Activated CD4-positive, alpha-beta T cell treated with anti-CD3 and anti-CD28 coated beads, Interleukin-2, amount 10 ng/mL, durations not matched to agents 7 days and 5 days (primary cell): ENCODE results near the gene AK9. TPM values are rescaled to one million over a fixed set of nuclear protein-coding genes. Genes with fewer than 3 reads are reported as not detected.
A peak's percentile ranks its signal among the peaks of the same experiment; 100 is the strongest.

Experiments
- CTCF ChIA-PET: fragments of 350-600 bp; sonication (Branson Sonifier 250); formaldehyde crosslinking; loops from one replicate; lab custom pipeline; 2021; ENCODE audit warnings: antibody characterized with exemption; lab: Charles Lee
- POLR2A ChIA-PET: fragments of 350-600 bp; sonication (Branson Sonifier 250); formaldehyde crosslinking; loops from one replicate; lab custom pipeline; 2021; ENCODE audit warnings: antibody characterized with exemption; lab: Charles Lee
- DNase-seq: peaks from one replicate; pipeline ENCODE4 v3.0.0-alpha.2; 2020
- H3K27ac Mint-ChIP-seq: one replicate; pipeline ENCODE4 v1.8.0; 2021; ENCODE audit warnings: mild to moderate bottlenecking, moderate library complexity, mixed read lengths
- H3K27me3 Mint-ChIP-seq: one replicate; pipeline ENCODE4 v1.8.0; 2021; ENCODE audit warnings: mixed read lengths
- H3K36me3 Mint-ChIP-seq: one replicate; pipeline ENCODE4 v1.8.0; 2021; ENCODE audit warnings: low read depth, mixed read lengths
- H3K4me1 Mint-ChIP-seq: one replicate; pipeline ENCODE4 v1.8.0; 2021; ENCODE audit warnings: mixed read lengths
- H3K4me3 Mint-ChIP-seq: one replicate; pipeline ENCODE4 v1.8.0; 2021; ENCODE audit warnings: mild to moderate bottlenecking, moderate library complexity, mixed read lengths
- H3K9me3 Mint-ChIP-seq: one replicate; pipeline ENCODE4 v1.8.0; 2021; ENCODE audit warnings: mixed read lengths
- total RNA-seq, 2 experiments: library from RNA; stranded (reverse); gene quantifications; one replicate each; pipeline ENCODE4 v1.2.3, GENCODE V29; 2021

Gene AK9
- total RNA-seq, 2 experiments from 2014 or later, result 3.4 to 5.0 TPM

DNA sequence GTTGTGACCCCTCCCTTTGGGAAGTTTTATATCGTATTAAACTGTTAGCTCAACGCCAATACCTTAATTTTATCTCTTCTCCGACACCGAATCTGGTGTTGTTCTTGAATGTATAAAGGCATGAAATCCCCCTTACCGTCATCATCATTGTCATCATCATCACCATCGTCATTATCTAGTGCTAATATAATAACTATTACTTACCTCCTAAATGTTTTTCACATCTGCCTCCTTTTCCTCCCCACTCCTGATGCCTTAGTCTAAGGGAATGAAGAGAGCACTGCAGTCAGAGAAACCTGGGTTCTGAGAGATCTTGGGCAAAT is 207.3 kb downstream of the AK9 start:
- peak overlapping the region; percentile 68 for H3K4me3 Mint-ChIP-seq
- H3K27ac Mint-ChIP-seq, result peak overlapping the region; percentile 76
- H3K36me3 Mint-ChIP-seq, result peaks cover 35% of the 10 kb centered on the region
- H3K27me3 Mint-ChIP-seq, result peaks cover 3% of the 10 kb centered on the region
- DNase-seq, result no peak
- CTCF ChIA-PET, result interaction anchor here (2.4 kb wide), 1 partner anchor 12 kb away, joined by 15 read pairs; no protein-coding TSS in a partner anchor
- POLR2A ChIA-PET, result no interaction called here
- H3K4me1 Mint-ChIP-seq, result peaks cover 42% of the 10 kb centered on the region
- H3K9me3 Mint-ChIP-seq, result no peaks in the 10 kb centered on the region

DNA sequence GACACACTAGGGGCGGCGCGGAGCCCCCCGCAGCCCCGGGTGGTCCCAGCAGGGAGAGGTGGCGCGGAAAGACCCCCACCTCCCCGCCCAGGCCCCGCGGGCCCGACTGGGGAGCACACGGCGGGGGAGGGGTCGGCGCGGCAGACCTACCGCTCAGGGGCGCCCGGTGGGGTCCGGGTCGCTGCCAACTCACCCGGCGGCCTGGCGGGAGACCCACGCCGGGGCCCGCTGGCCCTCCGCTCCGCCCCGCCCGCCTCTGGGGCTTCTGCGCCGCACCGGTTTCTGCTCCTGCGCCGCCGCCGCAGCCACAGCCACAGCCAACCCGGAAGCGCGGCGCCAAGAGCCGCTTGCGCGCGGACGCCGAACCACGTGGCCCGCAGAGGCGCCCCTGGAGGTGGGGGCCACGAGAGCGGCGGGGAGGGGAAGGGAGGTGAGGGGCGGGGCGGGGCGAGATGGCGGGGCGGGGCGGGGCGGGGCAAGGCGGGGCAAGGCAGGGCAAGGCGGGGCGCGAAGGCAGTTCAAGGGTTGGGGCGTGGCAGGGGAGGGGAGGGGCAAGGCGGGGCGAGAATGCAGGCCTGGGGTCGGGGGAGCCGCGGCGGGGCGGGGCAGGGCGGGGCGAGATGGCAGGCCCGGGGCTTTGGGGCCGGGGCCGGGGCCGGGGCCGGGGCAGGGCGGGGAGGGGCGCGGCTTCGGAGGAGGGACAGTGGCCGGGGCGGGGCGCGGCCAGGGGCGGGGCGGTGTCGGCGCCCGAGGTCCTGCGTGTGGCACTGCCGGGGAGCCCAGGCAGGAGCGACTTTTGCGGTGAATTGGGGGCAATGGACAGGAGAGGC is 207.9 kb downstream of the AK9 start, which contains the start of gene ZBTB24:
Gene ZBTB24 (minus strand): TSS at position 315 of the 830 bp plus-strand sequence. CDS start 1,193 bp downstream, outside the sequence.
- H3K27me3 Mint-ChIP-seq, result peaks cover 3% of the 10 kb centered on the region
- H3K9me3 Mint-ChIP-seq, result no peaks in the 10 kb centered on the region
- peak within 1 kb of the TSS; percentile 95 for H3K27ac Mint-ChIP-seq
- peak within 1 kb of the TSS; percentile 97 for H3K4me3 Mint-ChIP-seq
- H3K36me3 Mint-ChIP-seq, result peaks cover 41% of the 10 kb centered on the region
- ChIA-PET CTCF (interaction anchor here (0.9 to 1.7 kb wide), 3 partner anchors 13 to 24 kb away, joined by 4 to 5 read pairs (median 5); no protein-coding TSS in a partner anchor), POLR2A (interaction anchor here (0.9 to 1.5 kb wide), 3 partner anchors 29 to 40 kb away, joined by 3 to 7 read pairs (median 3); no protein-coding TSS in a partner anchor)
- H3K4me1 Mint-ChIP-seq, result peaks cover 47% of the 10 kb centered on the region
- peak; percentile 88 for DNase-seq

DNA sequence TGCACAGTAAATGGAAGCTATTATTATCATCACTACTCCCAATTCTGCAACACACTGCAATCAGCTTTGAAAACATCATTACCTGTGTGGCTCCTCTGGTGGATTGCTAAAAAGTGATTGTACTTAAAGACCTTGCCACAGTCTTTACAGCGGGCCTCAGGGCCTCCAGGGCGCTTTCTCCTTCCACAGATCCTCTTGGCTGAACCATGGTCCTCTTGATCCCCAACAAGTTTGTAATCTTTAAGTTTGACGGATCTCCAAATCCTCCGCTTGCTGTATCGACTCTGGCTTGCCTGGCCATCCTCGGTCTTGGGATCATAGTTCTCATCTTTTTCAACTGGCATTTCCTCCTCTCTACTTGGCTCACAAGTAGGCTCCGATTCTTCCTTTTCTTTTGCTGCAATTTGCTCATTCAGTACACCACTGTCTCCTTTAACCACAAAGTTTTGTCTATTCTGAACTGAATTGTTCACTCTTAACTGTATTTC is 210.0 kb downstream of the AK9 start:
- H3K4me1 Mint-ChIP-seq, result peaks cover 66% of the 10 kb centered on the region
- peaks cover 57% of the 10 kb centered on the region for H3K36me3 Mint-ChIP-seq
- ChIA-PET POLR2A (interaction anchor here (0.6 kb wide), 1 partner anchor 110 kb away, joined by 4 read pairs; no protein-coding TSS in a partner anchor), CTCF (interaction anchor here (0.9 to 1.5 kb wide), 5 partner anchors 8 to 35 kb away, joined by 3 to 5 read pairs (median 3); no protein-coding TSS in a partner anchor)
- no peaks in the 10 kb centered on the region for H3K9me3 Mint-ChIP-seq
- DNase-seq, result no peak
- peak overlapping the region; percentile 97 for H3K4me3 Mint-ChIP-seq
- H3K27ac Mint-ChIP-seq, result peak overlapping the region; percentile 95
- H3K27me3 Mint-ChIP-seq, result no peaks in the 10 kb centered on the region

DNA sequence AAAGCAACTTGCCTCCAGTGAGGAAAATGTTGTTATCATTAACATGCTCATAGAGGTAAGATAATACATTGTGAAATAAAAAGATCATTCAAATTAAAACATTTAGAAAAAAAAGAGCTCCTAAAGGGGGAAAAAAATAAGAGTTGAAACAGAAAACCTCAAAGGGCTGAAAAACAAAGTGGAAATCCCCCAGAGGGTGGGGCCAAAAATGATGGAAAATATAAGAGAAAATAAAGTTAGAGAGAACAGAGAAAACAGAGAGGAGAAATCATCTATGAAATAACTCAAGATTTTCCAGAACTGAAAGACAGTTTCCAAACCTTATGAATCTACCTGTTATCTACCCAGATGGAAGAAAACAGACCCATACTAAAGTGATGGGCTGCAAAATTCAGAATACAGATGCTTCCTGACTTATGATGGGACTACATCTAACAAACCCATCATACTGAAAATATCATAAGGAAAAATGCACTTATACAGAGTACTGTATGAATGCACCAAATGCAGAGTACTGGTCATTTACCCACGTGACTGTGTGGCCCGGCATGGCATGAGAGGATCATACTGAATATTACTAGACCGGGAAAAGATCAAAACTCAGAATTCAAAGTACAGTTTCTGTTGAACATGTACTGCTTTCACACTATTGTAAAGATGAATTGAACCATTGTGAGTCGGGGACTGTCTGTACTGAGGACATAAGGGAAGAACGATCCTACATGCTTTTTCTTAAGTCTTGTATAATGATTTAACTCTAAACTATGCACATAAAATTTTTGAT is 212.0 kb downstream of the AK9 start:
- no peaks in the 10 kb centered on the region for H3K9me3 Mint-ChIP-seq
- no peak for DNase-seq

DNA sequence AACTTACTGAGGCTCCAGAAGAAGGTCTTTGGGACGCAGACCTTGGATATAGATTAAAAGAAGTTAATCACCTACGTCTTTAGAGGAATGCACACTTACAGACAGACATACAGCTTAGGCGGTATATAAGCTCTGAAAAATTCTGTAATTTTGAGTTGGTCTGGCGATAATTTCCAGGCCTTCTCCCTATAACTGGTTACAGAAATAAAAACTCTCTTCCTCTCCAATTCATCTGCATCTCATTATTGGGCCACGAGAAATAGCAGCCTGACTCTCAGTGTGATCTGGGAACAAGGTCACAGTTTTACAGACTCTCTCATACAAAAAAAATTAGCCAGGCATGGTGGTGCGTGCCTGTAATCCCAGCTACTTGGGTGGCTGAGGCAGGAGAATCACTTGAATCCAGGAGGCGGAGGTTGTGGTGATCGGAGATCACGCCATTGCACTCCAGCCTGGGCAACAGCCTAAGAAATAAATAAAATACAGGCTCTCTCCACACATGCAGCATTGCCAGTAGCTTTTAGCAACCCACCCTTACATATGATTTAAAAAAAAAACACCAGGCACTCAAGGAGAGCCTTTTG is 212.7 kb downstream of the AK9 start:
- H3K9me3 Mint-ChIP-seq, result no peaks in the 10 kb centered on the region
- H3K4me3 Mint-ChIP-seq, result peak overlapping the region; percentile 77
- no peak for DNase-seq
- peaks cover 73% of the 10 kb centered on the region for H3K4me1 Mint-ChIP-seq
- CTCF ChIA-PET, result interaction anchor here (0.6 to 0.7 kb wide), 3 partner anchors 34 to 1167 kb away, joined by 3 to 4 read pairs (median 3); no protein-coding TSS in a partner anchor
- H3K27ac Mint-ChIP-seq, result peak overlapping the region; percentile 82
- POLR2A ChIA-PET, result interaction anchor here (0.7 kb wide), 1 partner anchor 22 kb away, joined by 3 read pairs; no protein-coding TSS in a partner anchor
- H3K27me3 Mint-ChIP-seq, result no peaks in the 10 kb centered on the region
- peaks cover 83% of the 10 kb centered on the region for H3K36me3 Mint-ChIP-seq

More for the DNA sequence above, 212.0 kb downstream of the AK9 start:
- H3K4me3 Mint-ChIP-seq, result peak overlapping the region; percentile 77
- ChIA-PET POLR2A (interaction anchor here (0.7 kb wide), 1 partner anchor 22 kb away, joined by 3 read pairs; no protein-coding TSS in a partner anchor), CTCF (interaction anchor here (0.6 to 1.5 kb wide), 7 partner anchors 10 to 1167 kb away, joined by 3 to 5 read pairs (median 3); no protein-coding TSS in a partner anchor)
- H3K27ac Mint-ChIP-seq, result peak overlapping the region; percentile 82
- H3K27me3 Mint-ChIP-seq, result no peaks in the 10 kb centered on the region
- H3K36me3 Mint-ChIP-seq, result peaks cover 76% of the 10 kb centered on the region
- peaks cover 71% of the 10 kb centered on the region for H3K4me1 Mint-ChIP-seq

DNA sequence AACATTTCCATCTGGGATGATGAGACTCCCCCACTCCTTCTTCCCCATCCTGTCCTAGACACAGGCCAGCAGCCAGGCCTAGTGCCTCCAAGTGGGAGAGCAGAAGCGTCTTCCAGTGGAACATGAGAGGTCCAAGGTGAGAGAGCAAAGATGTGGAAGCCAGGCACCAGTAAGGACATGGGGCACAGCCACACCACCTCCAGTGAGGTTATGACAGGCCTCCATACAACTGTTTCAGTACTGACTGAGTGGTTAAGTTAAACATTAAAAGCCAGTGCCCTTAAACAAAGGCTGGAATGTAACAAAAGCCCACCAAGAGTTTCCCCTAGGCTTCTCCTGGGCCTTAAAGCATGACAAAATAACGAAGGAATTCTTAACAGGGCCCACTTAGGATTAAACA is 213.3 kb downstream of the AK9 start:
- H3K4me1 Mint-ChIP-seq, result peaks cover 78% of the 10 kb centered on the region
- no peak for DNase-seq
- H3K36me3 Mint-ChIP-seq, result peaks cover 88% of the 10 kb centered on the region
- no peaks in the 10 kb centered on the region for H3K9me3 Mint-ChIP-seq
- peak overlapping the region; percentile 80 for H3K27ac Mint-ChIP-seq
- H3K27me3 Mint-ChIP-seq, result no peaks in the 10 kb centered on the region
- ChIA-PET CTCF (interaction anchor here (0.7 kb wide), 1 partner anchor 33 kb away, joined by 3 read pairs; no protein-coding TSS in a partner anchor), POLR2A (no interaction called here)
- peak overlapping the region; percentile 77 for H3K4me3 Mint-ChIP-seq

DNA sequence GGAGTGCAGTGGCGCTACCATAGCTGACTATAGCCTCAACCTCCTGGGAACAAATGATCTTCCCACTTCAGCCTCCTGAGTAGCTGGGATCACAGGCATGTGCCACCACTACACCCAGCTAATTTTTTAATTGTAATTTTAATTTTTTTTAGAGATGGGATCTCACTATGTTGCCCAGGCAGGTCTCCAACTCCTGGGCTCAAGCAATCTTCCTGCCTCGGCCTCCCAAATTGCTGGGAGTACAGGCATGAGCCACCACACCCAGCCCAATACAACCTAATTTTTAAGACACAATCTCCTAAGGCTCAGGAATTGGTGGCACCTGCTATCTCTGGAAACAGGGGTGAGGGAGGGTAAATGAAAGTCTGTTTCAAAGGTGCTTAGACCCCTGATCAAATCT is 213.8 kb downstream of the AK9 start:
- H3K4me1 Mint-ChIP-seq, result peaks cover 81% of the 10 kb centered on the region

DNA sequence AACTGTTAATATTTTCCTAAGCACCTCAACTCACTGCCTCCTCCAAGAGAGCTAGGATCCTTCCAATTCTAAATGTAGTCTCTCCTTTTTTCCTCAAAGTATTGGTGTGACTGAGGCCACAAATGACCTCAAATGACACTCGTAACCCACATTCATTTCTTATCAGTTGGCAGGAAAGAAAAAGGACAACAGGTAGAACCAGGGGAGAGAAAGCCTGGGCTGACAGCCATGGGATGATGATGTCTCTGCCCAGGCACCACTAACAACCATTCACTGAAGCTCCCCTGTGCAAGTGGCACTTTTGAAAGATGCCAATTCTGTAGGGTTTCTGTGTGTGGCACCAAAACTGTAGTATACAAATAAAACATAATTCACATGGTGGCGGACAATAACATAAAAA is 215.4 kb downstream of the AK9 start:
- H3K27me3 Mint-ChIP-seq, result no peaks in the 10 kb centered on the region
- CTCF ChIA-PET, result interaction anchor here (1.5 kb wide), 1 partner anchor 12 kb away, joined by 6 read pairs; no protein-coding TSS in a partner anchor
- no peak for DNase-seq
- no peak overlapping the region for H3K27ac Mint-ChIP-seq
- H3K4me1 Mint-ChIP-seq, result peaks cover 80% of the 10 kb centered on the region
- no peaks in the 10 kb centered on the region for H3K9me3 Mint-ChIP-seq
- no peak overlapping the region for H3K4me3 Mint-ChIP-seq
- H3K36me3 Mint-ChIP-seq, result peaks cover 92% of the 10 kb centered on the region
- POLR2A ChIA-PET, result no interaction called here

More for the DNA sequence above, 213.8 kb downstream of the AK9 start:
- no peak for DNase-seq
- POLR2A ChIA-PET, result no interaction called here
- H3K27ac Mint-ChIP-seq, result peak overlapping the region; percentile 80
- no peaks in the 10 kb centered on the region for H3K27me3 Mint-ChIP-seq
- peaks cover 91% of the 10 kb centered on the region for H3K36me3 Mint-ChIP-seq
- H3K4me3 Mint-ChIP-seq, result no peak overlapping the region
- CTCF ChIA-PET, result no interaction called here
- no peaks in the 10 kb centered on the region for H3K9me3 Mint-ChIP-seq

DNA sequence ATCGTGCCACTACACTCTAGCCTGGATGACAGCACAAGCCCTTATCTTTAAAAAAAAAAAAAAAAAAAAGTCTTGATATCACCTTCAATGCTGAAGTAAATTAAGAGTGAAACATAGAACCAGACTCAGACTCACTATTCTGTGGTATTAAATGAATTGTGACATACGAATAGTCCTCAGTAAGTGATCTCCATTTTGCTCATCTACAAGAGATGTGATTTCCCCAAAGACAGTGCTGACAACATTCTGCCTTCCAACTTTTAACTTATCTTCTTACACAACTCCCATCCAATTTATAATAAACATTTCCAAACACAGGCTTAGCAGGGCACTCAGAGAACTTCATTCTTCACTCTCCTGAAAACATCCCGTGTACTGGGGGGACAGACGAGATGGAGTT is 216.0 kb downstream of the AK9 start:
- no peak overlapping the region for H3K4me3 Mint-ChIP-seq
- peaks cover 77% of the 10 kb centered on the region for H3K4me1 Mint-ChIP-seq
- H3K36me3 Mint-ChIP-seq, result peaks cover 93% of the 10 kb centered on the region
- POLR2A ChIA-PET, result no interaction called here
- no peak for DNase-seq
- peak overlapping the region; percentile 15 for H3K27ac Mint-ChIP-seq
- no peaks in the 10 kb centered on the region for H3K27me3 Mint-ChIP-seq
- no peaks in the 10 kb centered on the region for H3K9me3 Mint-ChIP-seq
- CTCF ChIA-PET, result interaction anchor here (0.9 kb wide), 1 partner anchor 11 kb away, joined by 5 read pairs; no protein-coding TSS in a partner anchor

DNA sequence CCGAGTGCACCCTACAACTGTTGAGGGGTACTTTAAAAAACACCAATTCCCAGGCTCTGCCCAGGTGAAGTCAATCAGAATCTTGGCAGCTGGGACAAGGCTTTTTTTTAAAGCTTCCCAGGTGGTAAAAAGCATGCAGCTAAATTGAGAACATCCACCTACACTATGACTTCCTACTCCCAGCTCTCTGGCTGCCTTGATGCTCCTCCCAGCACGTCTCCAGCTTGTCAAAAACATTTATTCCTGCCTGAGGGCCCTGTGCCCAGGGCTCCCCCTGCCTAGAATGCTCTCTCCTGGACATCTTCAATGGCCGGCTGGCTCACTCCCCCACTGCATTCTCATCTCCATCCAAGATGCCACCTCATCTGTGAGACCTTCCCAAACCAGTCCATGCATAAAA is 217.9 kb downstream of the AK9 start:
- Mint-ChIP-seq H3K27ac (no peak overlapping the region), H3K4me3 (no peak overlapping the region)

DNA sequence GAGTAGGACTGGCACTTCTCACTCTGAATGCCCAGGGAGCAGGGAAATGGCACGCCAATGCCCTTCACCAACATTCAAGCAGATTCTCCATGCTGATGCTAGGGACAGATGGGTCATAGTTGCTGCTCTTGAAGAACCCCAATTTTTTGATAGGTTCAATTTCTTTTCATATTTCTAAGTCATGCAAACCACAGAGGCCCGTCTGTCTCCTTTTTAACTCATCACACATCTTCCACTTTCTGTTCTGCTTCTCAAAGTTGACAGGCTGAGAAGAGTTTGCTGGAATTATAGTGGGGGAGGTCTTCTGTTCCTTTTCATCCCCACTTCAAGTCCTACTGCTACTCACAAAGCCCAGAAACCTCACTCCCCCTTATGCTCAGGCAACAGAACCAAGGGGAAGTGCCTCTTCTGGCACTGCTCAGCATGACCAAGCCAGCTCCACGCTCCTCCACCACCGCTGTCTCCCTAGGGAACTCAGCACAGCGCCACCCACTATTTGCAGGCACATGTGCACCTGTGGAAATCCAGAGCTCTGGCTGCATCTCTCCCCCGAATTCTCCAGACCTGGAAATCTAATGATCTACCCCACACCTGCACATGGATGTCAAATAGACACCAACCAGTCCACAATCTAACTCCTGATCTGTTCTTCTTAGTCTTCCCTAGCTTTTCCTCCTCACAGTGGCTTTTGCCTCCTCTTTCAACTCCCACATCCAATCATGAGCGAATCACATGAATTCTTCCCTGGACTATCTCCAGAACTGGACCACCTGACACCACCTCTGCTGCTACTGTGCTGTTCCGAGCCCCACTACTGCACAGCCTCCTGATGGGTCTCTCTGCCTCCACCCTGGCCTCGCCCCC is 218.6 kb downstream of the AK9 start:
- Mint-ChIP-seq H3K4me1 (peaks cover 73% of the 10 kb centered on the region), H3K36me3 (peaks cover 93% of the 10 kb centered on the region), H3K27me3 (no peaks in the 10 kb centered on the region), H3K27ac (peak overlapping the region; percentile 61), H3K9me3 (no peaks in the 10 kb centered on the region), H3K4me3 (no peak overlapping the region)
- POLR2A ChIA-PET, result no interaction called here
- CTCF ChIA-PET, result interaction anchor here (0.6 to 2.1 kb wide), 6 partner anchors 8 to 233 kb away, joined by 3 to 11 read pairs (median 4); no protein-coding TSS in a partner anchor
- DNase-seq, result no peak

More for the DNA sequence above, 217.9 kb downstream of the AK9 start:
- no peak for DNase-seq
- Mint-ChIP-seq H3K36me3 (peaks cover 93% of the 10 kb centered on the region), H3K27me3 (no peaks in the 10 kb centered on the region), H3K9me3 (no peaks in the 10 kb centered on the region), H3K4me1 (peaks cover 76% of the 10 kb centered on the region)
- POLR2A ChIA-PET, result interaction anchor here (0.6 kb wide), 1 partner anchor 60 kb away, joined by 3 read pairs; no protein-coding TSS in a partner anchor
- CTCF ChIA-PET, result interaction anchor here (0.6 to 2.1 kb wide), 5 partner anchors 9 to 234 kb away, joined by 3 to 5 read pairs (median 4); no protein-coding TSS in a partner anchor
